ENCODE measurements around the gene CCP110. TPM values are rescaled to one million over a fixed set of nuclear protein-coding genes. Genes with fewer than 3 reads are reported as not detected.
A peak's percentile ranks its signal among the peaks of the same experiment; 100 is the strongest.

The CCP110 gene
- total and polyA plus RNA-seq, 2 of the 13 experiments (the other 11 are each of a cell fraction or from before 2014, with no cell fraction given) = 10.0 to 11.1 TPM

- TF ChIP-seq ARID3A (IDR thresholded peaks at IDR 0.05; ENCODE audit: low read depth, low read length) (no peak), POLR2G (IDR thresholded peaks at IDR 0.05; ENCODE audit: low read depth, low read length) (peak; percentile 78), ZNF235 (CRISPR knock-in tag; IDR thresholded peaks at IDR 0.05; ENCODE audit: borderline replicate concordance) (peak; percentile 84), TAF1 (CRISPR knock-in tag; IDR thresholded peaks at IDR 0.05) (peak; percentile 69), GZF1 (CRISPR knock-in tag; IDR thresholded peaks at IDR 0.05) (peak; percentile 91; the same call in 1 of the 2 replicates), NFRKB (IDR thresholded peaks at IDR 0.05) (peak; percentile 54), PBX2 (CRISPR knock-in tag; IDR thresholded peaks at IDR 0.05) (no peak), ZSCAN29 (CRISPR knock-in tag; conservative IDR thresholded peaks at IDR 0.05) (0 out of 2 replicates have a peak, but pooled peaks have one; percentile 41), ZNF580 (CRISPR knock-in tag; IDR thresholded peaks at IDR 0.05; ENCODE audit: borderline replicate concordance, low read depth) (peak; percentile 93), ZNF501 (CRISPR knock-in tag; IDR thresholded peaks at IDR 0.05) (peak; percentile 97), PRDM10 (CRISPR knock-in tag; IDR thresholded peaks at IDR 0.05; ENCODE audit: low read depth) (peak; percentile 52; the same call in 1 of the 2 replicates), ZNF790 (CRISPR knock-in tag; IDR thresholded peaks at IDR 0.05; ENCODE audit: borderline replicate concordance) (peak; percentile 82), GPN1 (CRISPR knock-in tag; IDR thresholded peaks at IDR 0.05; ENCODE audit: borderline replicate concordance) (no peak), AGO2 (optimal IDR thresholded peaks at IDR 0.05; ENCODE audit: low read depth, low read length) (peak; percentile 96), TIGD3 (CRISPR knock-in tag; IDR thresholded peaks at IDR 0.05; ENCODE audit: borderline replicate concordance) (peak; percentile 67; the same call in 1 of the 2 replicates), NR2F2 (IDR thresholded peaks at IDR 0.05; ENCODE audit: borderline replicate concordance, low read depth) (no peak; the same call in 1 of the 2 replicates), ZNF616 (CRISPR knock-in tag; IDR thresholded peaks at IDR 0.05; ENCODE audit: low read depth) (peak; percentile 89), PAF1 (CRISPR knock-in tag; IDR thresholded peaks at IDR 0.05) (no peak), NCOR1 (IDR thresholded peaks at IDR 0.05; ENCODE audit: borderline replicate concordance, low read length) (no peak), KMT2B (CRISPR knock-in tag; IDR thresholded peaks at IDR 0.05) (peak; percentile 74; the same call in 1 of the 2 replicates), ETV5 (CRISPR knock-in tag; IDR thresholded peaks at IDR 0.05; ENCODE audit: borderline replicate concordance) (no peak), ZNF33B (CRISPR knock-in tag; IDR thresholded peaks at IDR 0.05) (peak; percentile 80; the same call in 1 of the 2 replicates)
Measured at GRCh38 chr16:19555186-19555937, 31.6 kb downstream of the CCP110 start, which contains the start of gene VPS35L (continued).
